HL-60/S4 treated with phorbol 12-myristate 13-acetate at 8.2 ng/mL for 4 days and 3 days (cell line): ENCODE data around the gene PTF1A.

Experiments used
- in situ Hi-C: fragments of 300-500 bp; cut with MboI; formaldehyde crosslinking; loops from 2 replicates; pipeline ENCODE4 v1.15.0; 2022; ENCODE audit warnings: low sequenced_read_pairs

The PTF1A gene, protein sequence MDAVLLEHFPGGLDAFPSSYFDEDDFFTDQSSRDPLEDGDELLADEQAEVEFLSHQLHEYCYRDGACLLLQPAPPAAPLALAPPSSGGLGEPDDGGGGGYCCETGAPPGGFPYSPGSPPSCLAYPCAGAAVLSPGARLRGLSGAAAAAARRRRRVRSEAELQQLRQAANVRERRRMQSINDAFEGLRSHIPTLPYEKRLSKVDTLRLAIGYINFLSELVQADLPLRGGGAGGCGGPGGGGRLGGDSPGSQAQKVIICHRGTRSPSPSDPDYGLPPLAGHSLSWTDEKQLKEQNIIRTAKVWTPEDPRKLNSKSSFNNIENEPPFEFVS

DNA sequence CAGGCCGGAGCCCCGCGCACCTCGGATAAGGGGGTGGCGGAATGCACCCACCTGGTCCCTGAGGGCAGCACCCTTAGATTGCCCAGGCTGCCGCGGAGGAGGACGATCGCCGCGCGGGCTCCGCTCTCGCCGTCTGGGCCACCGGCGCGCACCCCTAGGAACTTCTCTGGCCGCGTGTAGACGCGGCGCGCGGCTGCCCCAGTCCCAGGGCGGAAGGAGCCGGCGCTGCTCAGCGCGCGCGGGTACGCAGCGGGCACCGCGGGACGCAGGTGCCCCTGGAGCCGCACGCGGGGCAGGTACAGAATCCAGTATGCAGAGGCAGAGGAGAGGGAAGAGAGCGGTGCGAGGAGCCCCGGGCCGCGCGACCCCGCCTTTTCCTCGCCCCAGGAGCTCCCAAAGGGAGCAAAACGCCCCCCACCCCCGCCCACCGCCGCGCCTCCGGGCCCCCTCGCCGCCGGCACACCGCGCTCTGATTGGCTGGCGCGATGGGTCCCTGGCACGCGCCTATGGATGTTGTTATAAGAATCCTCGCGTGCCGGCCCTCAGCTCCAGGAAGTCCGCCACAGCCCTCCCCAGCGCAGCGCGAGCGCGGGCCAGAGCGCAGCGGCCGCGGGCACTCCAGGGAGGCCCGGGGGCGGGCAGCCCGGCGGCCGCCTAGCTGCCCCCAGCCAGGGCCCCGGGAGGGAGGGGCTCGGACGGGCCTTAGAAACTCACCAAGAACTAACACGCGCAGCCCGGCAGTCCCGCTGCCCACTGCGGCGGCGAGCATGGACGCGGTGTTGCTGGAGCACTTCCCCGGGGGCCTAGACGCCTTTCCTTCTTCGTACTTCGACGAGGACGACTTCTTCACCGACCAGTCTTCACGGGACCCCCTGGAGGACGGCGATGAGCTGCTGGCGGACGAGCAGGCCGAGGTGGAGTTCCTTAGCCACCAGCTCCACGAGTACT, at the start of gene PTF1A:
Gene PTF1A, plus strand, starts transcription at position 549 of the 948 bp plus-strand sequence. Its CDS starts 219 bp downstream, at position 768.
- in situ Hi-C loops, result no loop called here

DNA sequence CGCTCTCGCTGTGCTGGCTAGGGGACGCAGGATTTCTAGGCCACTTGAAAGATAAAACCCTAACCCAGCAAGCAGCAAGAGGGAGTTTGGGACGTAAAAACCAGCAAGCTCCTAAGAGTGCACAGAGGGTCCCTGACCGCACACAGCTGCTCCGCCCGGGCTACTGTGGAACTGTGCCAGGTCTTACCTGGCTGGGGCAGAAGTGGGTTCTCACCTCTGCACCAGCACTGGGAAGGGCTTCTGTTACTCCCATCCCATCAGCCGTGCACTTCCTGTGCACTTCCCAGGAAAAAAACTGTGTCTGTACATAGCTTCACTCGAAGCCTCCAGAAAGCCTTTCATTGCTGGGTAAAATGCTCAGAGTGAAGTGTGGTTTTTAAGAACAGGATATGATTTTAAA, 45.9 kb upstream of the PTF1A start:
- in situ Hi-C loops, result no loop called here

DNA sequence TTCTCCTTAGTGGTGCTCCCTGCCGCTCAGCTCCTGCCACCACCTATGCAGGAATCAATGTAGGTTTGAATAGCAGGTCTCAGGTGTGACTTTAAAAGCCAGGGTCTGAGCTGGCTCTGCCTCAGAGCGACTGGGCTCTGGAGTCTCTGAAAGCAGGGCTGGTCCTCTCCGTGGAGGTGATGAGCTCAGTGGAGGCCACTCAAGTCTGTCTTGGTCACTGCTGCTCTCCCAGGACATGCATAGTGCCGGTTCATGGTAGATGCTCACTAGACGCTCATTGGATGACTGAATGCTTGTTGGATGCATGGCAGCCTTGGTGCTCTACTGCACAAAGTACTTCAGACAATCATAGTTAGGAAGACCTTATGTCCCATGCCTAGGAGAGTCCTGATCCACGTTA, 45.1 kb upstream of the PTF1A start:
- in situ Hi-C loops, result no loop called here

DNA sequence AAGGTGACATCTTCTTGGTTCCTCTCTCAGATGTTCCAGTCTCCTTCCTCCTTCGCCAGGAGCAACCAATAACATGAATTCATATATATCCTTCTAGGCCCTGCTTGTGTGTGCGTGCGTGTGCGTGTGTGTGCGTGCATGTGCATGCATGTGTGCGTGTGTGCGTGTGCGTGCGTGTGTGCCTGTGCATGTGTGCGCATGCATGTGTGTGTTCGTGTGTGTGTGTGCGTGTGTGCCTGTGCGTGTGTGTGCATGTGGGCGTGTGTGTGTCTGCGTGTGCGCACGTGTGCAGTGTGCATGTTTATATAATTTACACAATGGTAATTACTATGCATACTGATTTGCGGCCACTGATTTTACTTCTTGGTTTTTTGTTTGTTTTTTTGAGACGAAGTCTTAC, 43.9 kb upstream of the PTF1A start:
- in situ Hi-C loops, result no loop called here

DNA sequence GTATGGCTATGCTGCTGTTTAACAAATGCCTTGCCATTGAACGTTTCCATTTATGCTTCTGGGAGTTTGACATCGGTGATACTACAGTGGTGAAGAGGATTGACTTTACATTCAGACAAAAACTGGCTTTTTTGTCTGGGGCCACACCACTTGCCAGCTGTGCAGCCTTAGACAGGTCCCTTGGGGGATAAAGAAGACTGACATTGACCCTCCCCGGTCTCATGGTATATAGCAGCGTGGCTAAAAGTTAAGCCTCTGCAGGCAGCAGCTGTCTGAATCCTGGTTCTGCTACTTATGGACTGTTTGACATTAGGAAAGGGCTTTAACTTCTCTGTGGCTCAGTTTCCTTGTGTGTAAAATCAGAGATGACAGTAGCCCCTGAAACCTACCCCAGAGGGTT, 42.0 kb upstream of the PTF1A start:
- in situ Hi-C loops, result no loop called here

DNA sequence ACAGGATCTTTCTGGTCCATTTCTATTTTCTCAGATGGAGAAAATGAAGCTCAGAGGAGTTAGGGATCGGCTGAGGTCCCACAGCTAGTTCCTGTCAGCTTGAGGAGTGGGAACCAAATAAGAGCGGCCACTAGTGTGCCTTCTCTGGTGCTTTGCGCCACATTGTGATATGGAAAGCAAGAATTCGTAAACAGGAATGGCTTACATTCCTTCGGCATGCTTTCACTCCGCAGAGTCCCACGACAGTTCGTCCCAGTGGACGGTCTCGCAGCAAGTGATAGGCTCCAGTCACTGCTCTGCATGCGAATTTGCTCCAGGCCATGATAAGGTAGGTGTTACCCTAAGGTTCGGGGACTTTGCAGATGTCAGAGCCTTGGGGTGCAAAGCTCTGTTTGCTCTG, 41.5 kb upstream of the PTF1A start:
- in situ Hi-C loops, result no loop called here

DNA sequence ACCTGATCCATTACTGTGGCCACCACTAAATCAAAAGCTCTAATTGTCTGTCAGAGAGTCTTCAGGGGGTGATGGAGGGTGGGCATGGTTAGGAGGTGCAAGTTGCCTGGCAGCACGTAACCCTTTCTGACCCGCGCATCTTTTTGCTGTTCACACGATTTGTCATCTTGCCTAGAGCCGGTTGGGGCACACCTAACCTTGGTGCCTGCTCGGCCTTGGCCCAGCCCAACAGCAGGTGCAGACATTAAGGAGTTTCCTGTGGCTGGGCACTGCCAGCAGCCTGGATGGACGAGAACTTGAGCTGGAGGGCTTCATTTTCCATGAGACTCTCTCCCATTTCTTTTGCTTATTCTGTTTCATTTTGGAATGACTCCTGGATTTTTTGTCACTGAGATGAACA, 41.0 kb upstream of the PTF1A start:
- in situ Hi-C loops, result no loop called here

DNA sequence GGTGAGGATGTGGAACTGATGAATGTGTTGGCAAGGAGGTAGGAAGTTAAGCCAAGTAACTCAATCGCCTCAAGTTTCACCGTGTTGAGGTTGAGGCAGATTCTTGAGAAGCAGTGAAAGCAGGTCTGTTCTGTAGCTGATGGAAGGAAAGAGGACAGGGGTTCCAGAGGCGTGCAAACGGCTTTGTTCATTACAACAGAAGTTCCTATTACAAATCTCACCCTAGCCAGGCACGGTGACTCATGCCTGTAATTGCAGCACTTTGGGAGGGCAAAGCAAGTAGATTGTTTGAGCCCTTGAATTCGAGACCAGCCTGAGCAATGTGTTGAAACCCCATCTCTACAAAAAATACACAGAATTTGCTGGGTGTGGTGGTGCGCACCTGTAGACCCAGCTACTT, 36.9 kb upstream of the PTF1A start:
- in situ Hi-C loops, result no loop called here

DNA sequence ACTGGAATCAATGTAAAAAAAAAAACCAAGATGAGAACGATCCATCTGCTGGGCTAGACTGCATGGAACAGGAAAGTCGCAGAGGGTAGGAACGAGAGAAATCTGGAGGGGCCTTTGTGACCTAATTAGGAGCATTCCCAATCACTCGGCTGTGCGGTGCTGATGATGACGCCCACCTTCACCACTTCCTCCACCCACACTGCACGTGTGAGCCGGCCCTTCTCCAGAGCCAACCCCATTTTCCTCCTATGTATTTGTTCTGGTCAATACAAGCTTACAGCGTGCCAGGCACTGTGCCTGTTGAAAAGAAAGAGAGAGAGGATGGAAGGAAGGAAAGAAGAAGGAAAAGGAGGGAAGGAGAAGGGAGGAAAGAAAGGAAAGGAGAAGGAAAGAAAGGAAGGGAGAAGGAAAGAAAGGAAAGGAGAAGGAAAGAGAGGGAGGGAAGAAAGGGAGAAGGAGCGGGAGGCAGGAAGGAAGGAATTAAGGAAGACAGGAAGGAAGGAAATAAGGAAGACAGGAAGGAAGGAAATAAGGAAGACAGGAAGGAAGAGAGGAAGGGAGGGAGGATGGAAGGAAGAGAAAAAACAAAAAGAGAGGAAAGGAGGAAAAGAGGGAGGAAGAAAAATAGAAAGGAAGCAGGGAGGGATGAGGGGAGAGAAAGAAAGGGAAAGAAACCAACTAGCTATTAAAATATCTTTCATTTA, 35.5 kb upstream of the PTF1A start:
- in situ Hi-C loops, result no loop called here

DNA sequence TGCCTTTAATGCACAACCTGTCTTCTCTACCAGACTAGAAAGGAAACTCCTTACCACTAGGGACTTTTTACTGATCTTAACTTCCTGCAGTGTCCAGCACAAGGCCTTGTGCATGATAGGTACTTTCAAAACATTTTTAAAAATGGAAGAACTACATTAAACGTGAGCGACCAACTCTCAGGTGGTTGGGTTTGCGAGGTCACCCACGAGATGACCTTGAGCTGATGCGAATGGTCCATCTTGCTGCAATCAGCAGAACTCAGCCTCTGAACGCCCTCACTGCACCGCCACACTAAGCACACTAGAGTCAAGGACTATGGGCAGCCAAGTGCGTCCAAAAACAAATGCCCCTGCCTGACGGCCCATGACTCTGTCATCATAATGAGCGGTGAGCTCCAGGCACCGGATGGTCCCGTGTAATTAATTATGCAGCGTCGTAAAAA, 34.9 kb upstream of the PTF1A start:
- in situ Hi-C loops, result no loop called here

DNA sequence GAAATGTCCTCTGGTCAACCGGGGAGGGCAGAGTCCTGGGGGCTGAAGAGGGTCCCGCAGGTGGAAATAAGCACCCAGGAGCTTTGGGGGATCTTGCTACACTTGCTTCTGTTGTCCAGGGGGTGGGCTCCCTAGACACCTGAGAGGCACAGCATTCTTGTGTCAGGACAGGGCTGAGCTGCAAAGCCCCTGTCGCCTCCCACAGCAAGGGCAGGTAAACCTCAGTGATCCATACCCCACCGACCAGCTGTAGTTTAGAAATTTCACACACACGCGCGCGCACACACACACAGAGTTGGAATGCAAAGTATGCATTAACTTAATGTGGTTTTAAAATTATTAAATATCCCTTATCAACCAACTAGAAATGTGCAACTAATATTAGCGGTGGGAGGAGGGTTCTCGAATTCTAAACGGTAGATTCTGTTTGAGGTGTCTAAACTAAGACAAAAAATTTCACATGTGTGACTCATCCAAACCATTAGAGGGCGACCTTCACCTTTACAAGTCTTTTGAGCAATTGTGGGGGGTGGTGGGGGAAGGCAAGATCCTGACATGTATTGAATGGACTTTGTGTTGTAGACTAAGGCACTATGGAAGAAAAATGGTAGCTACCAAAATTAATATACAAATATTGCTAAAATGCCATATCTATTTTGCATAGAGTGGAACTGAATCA, 34.3 kb upstream of the PTF1A start:
- in situ Hi-C loops, result no loop called here

DNA sequence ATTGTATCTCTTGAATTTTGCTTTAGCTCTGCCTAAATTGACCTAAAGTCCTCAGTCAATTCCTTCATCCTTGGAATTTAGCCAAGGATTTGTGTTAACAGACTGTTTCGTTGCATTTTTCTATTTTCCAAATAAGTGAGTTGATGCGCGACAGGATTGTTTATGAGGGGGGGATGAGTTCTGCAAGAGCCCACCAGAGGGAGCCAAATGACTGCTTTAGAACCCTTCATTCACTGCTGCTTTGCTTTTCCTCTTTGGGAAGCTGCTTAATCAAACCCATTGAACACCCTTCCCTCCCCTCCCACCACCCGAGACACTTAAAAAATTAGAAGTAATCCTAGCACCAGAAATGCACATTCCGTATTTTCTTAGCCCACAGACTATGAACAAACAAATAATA, 33.7 kb upstream of the PTF1A start:
- in situ Hi-C loops, result no loop called here

DNA sequence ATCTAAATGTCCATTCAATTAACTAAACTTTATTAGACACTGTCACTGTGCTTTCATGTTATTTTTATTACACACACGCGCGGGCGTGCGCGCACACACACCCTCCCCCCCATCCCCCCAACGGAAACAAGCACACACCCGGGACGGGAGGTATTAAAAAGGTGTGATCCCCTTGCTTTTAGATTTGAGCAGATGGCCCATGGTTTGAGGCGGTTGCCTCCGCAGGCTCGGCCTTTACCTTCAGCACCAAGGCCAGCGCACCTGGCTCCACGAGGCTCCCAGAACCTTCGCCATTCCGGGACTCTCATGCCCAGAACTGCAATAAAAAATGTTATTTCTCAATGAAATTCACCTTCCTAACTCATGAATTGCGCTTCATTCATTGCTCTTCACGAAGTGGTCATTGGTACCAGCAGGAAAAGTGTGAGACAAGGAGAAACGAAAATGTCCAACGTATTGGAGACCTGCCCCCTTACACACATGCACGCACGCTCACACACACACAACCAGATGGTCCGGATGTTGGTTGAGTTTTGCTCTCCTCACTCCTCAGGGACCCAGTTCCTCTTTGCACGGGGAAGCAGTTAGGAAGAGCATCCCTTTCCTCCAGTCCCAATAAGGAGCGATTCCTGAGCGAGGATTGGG, 20.8 kb upstream of the PTF1A start:
- in situ Hi-C loops, result no loop called here

DNA sequence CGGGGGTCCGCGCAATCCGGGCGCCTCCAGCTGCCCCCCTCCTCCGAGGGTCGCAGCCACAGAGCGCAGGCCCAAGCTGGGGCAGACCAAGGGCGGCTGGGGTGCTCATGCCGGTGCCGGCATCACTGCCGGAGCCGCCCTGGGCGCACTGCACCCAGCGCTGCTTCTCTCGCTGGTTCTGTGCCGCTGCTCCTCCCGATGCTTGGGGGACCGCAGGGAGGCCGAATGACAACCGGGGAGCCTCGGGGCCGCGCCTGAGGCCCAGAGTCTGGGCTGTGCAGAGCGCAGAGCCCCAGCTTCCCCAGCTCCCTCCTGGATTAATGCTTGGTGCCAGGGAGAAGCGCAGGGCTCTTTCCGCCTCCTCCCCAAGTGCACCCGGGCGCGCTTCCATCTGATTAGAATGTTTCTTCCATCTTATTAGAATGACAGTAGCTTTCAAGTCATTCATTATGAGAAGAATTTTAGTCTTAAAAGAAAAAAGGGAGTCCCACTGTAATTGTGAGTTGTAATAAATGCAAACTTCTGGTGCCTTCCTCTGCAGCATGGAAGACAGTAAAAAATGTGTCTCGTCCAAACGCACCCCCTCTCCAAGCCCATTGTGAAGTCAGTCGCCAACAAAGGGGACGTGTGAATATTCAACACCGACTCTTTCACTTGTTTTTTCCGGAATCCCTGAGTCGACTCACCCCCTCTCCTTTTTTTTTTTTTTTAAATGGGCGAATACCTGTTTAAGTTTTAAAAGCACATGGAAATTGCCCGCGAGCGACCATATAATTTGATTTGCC, 19.5 kb upstream of the PTF1A start:
- in situ Hi-C loops, result no loop called here

DNA sequence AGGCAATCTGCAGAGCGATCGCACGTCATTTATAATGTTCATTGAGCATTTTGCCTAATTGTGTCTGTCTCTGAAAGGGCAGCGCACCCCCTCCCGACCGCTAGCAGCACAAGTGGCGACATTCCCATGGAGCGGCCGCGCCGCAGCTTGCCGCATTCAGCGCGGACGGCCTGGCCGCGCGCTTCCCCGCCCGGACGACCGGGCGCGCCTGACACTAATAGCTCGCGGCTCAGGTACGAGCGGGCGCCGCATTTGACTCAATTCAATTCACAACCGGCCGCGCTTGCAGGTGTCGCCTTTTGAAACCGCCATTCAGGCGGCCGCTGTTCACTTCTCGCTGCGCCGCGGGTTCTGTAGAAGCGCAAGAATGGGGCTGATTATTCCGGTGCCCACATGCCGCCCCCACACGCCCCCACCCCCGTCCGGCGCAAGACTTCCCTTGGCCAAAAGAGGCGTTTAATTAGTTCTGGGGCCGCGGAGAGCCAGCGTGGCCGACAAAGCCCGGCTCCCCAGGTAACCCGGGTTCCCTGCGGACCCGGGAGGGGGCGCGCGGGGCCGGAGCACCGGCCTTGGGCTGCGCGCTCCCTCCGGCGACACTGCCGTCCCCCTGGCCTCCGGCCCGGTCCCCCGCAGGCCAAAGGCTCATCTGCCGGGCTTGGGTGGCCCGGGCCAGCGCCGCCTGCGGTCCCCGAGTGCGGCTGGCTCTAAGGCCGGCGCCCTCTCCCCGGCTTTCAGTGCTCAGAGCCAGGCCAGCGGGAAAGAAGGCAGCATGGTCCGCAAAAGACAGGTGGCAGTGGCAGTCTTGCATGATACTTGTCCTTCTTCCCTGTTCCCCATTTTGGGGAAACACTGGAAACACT, 18.7 kb upstream of the PTF1A start:
- in situ Hi-C loops, result no loop called here

DNA sequence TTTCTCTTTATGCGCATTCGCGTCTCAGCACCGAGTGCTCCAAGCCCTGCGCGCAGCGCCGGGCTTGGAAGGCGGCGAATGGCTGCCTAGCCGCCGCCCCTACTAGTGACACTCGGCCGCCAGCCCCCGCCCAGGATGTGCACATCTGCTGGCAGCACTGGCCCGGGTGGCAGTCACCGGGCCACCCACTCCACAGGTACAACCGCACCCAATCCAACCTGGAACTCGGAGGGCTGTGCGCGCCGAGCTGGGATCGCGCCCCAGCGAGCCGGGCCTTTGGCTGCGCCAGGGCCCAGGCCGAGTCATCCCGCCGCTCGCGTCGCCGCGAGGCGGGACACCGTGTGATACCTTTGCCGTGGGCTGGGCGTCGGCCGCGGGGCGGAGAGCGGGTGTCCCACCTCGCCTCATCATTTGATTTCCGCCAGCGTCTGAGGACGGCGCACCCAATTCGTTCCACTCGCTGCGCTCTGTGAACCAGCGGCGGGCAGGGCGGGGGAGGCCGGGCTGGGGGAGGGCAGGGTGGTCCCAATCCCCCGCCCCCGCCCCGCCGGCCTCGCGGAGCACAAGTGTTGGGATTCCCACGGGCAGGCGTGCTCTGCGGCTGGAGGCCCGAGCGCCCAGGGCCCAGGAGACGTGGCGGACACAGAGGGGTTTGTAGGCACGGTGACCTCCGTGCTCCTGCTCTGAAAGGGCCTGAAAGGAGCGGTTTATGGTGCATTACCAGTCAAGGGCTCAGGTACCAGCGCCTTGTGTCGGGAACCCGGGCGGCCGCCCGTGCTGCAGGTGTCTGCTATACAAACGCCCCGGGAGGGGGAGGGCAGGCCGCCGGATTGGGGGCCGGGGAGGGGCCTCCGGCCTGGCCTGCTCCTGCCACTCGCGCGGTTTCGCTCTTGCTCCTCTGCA, 17.8 kb upstream of the PTF1A start:
- in situ Hi-C loops, result no loop called here

DNA sequence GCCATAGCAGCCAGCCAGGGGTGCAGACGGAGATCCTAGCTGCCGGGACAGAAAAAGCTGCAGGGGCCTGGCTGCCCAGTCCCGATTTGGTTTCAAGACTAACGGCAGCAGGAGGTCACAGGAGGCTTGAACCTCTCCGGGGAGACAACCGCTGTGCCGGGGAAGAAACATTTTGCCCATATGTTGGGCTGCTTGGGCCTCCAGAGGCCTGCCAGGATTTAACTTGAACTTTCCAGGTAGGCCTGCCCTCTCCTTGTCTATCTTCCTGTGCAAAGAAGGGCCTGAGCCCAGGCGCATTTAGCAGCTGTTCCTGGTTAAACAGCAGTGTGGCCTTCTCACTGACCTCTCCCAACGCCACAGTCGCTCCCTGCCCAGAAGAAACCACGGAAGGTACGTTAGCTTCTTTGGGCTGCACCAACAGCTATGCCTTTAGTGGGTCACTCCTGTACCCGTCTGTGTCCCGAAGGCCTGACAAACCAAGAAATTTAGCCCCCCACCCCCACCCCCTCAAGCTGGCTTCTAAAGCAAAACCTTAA, 17.1 kb upstream of the PTF1A start:
- in situ Hi-C loops, result no loop called here
